ENCODE data around the gene EZR.

Gene EZR

DNA sequence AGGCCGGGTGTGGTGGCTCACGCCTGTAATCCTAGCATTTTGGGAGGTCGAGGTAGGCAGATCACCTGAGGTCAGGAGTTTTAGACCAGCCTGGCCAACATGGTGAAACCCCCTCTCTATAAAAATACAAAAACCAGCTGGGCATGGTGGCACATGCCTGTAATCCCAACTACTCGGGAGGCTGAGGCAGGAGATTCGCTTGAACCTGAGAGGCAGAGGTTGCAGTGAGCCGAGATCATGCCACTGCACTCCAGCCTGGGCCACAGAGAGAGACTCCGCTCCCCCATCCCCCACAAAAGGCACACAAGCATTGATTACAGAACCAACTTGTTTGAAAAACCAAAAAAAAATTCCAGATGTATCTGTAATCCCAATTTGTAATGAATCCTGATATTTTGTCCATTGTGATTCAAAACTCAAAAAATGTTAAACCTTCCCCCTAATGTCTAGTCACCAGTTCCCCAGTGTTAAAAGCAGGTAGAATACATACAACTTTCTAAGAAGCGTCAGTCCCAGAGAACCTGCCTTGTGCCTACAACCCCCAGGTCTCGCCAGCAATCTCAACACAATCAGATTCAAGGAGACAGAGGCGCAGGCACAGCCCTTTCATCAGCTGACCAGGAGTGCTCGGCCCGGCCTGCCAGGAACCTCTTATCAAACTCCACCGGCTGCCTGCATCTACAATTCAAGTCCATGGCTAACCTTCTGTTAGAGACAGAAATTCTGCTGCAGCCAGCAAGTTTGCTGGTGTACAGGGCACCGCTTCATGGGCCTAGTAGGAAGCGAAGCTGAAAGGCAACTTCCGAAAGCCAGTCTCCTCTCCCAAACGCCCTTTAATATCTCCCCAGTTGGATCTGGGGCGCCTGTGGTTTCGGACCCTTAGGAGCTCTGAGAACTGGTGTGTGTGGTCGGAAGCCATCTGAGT lies 2.1 kb downstream of the EZR start:
- peak; percentile 93 for DNase-seq

DNA sequence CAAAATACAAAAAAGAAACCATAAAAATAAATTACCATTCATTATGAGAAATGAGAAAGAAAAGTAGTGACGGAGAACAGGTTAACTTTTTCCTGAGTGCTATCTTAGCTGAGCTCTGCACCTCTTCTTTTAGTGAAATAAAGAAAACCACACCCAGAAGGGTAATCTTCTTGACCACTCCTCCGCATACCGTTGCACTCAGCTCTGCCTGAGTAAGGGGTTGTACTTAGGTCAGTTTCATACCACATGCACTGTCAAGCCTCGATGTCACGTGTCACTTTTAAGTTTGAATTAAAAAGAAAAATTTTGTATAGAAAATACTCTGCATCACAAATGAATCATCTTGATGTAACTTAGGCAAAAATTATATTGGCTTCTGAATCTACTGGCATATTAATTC lies 2.8 kb downstream of the EZR start:
- DNase-seq = no peak

DNA sequence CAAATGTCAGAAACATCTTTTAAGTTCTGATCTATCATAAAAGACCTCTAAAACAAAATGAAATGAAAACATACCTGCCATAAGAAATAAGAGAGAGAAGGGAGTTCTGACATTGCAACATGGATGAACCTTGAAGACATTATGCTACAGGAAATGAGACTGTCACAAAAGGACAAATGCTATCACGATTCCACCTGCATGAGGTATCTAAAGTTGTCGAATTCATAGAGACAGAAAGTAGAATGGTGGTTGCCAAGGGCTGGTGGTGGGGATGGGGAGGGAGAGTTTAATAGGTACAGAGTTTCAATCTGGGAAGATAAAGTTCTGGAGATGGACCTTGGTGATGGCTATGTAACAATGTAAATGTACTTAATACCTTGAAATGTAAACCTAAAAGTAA lies 3.3 kb downstream of the EZR start:
- no peak for DNase-seq

DNA sequence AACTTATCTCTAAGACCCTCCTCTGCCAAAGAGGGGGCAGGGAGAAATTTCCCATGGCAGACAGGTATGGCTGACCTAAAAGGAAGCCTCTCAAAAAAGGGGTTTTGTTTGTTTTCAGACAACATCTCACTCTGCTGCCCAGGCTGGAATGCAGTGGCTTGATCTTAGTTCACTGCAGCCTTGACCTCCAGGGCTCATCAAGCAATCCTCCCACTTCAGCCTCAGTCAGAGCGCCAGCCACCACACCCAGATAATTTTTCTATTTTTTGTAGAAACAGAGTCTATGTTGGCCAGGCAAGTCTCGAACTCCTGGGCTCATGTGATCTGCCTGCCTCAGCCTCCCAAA lies 3.8 kb downstream of the EZR start:
- DNase-seq = no peak

DNA sequence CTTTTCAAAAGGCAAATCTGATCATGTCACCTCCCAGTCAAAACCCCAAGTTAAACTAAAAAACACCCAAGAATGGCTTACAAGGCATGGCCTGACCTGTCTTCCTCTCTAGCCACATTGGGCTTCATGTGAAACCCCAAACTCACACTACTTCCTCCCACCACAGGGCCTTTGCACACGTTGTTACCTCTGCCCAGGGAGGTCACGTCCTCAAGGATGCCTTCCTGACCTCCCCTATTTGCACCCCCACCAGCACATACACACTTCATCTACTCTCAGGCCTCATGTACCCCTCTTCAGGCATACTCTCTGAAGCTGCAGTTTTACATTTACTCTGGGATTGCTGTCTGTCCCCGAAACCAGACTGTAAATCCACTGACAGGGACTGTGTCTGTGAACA lies 6.1 kb downstream of the EZR start:
- no peak for DNase-seq

DNA sequence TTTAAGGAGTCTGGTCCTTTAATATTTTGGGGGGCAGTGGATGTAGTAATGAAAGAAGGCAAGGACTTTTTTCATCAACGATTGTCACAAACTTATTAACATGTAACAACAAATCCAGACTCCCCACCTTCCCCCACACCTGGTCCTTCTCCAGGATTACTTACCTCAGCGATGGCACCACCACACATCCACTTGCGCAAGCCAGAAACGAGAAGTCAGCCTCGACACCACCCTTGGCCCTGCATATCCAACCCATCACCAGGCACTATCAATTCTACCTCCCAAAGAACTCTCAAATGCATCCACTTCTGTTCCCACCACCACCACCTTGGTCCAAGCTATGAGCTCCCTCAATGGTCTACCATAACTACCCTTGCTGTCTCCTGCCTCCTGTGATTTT lies 6.6 kb downstream of the EZR start:
- no peak for DNase-seq

DNA sequence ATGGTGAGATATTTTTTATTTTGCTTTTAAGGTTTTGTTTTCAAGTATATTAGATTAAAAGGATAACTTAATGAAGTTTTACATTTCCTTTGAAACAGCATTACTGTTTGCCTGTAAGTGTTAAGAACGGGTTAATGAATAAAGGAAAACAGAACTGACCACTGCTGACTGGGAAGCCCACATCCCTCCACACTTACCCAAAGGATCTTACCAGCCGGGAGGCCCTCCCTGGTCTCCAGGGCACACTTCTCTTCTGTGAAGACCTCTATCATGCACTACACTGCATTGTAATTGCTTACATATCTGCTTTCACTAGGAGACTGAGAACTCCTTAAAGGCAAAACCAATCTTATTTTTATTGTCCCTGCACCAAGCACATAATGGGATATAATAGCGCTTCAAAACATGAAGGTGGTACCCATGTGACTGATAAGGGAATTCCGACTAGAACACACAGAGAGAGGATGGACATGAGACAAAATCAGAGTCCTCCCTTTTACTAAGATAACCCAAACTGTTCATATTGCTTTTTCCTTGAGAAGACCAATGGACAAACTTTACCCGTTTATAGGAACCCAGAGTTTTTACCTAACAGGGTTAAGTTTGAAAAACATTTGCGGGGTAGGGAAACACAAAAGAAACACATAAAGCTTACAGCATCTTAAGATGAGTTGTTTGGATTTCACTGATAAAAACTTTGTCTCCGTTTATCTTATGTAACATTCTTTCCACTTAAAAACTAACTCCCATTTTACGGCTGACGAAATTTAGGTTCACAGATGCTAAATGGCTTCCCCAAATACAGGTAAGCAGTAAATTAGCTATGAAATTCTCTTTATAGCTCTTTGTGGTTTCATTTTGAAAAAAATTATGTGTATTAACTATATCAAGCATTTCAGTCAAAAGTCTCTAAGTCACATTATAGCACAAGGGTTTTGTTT lies 8.7 kb downstream of the EZR start:
- DNase-seq = no peak

DNA sequence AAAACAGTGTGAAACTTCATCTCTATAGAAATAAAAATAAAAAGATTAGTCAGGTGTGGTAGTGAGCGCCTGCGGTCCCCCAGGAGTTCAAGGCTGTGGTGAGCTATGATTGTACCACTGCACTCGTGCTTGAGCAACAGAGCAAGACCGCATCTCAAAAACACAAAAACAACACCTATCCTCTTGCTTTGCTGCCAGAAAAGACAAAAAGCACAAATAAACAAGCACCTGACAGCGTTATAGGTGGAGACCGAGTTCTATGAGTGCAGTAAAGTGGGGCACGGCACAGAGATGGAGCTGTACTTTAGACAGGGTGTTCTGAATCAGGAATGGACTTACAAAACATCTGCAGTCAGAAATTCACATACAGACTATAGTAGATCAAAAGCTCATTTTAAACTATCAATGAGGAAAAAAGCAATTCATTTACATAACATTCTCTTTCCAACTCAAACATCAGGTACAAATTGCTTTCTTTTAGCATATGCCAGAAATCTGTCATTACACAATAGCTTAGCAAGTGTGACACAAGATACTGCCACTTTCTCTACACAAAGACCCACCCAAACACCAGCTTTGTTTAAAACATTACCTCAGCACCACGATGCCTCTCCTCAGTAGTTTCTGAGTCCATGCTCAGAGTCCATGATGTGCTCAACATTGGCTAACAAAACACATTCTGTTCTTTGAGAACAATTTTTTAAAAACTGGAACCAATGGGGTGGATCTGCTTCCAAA lies 10.1 kb downstream of the EZR start:
- no peak for DNase-seq

DNA sequence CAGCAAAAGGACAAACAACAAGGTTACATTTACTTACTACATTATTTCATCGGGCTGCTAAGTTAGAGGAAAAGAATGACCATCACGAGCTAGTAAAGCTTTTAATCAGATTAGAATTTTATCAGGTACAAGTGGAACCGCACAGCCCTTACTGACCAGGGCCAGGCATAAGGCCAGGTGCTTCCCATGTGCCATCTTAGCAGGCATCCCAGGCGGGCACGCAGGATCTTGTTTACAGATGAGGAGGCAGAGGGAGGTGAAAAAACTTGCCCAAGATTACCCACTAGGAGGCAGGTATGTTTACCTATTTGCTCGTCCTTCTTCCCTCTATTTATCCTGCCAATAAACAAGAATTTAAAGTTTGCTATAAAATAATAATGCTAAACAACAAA lies 10.7 kb downstream of the EZR start:
- no peak for DNase-seq

DNA sequence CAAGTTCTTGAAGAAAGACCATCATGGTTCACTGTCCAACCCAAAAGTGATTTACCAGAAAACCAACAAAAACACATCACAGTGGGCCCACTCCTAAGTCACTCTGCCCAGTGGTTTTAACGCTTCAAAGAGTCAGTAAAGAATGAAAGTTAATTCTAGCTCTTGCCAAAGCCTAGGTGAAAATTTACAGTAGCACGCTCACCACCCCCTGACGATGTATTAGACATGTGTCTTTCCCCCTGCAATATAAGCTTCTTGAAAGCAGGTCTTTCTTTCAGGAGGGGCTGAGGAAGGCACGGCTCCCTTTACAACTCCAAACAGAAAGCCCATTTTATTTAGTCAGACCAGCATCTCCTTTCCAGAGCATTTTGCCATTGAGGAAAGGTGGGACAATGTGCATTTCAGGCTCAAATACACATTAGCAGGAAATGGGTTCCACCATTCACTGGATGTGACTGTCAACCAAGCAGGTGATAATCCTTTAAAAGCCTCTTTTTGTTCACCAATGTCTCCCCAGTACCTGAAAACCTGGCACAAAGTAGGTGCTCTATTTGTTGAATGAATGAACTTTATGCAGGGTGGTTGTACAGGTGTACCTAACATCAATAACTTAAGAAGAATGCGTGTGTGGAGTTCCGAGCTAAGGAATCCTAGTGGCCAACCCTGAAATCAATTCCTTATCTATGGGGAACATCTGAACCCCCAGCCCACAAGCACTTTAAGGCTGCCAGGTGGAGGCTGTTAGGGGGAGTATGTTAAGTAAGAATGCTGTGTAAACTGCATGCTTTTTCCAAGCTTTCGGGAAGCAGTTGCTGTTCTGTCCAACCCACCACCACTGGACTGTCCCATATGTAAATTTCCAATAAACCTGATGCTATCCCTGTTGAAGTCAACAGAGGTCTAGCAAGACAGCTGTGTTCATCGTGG lies 11.4 kb downstream of the EZR start:
- no peak for DNase-seq

DNA sequence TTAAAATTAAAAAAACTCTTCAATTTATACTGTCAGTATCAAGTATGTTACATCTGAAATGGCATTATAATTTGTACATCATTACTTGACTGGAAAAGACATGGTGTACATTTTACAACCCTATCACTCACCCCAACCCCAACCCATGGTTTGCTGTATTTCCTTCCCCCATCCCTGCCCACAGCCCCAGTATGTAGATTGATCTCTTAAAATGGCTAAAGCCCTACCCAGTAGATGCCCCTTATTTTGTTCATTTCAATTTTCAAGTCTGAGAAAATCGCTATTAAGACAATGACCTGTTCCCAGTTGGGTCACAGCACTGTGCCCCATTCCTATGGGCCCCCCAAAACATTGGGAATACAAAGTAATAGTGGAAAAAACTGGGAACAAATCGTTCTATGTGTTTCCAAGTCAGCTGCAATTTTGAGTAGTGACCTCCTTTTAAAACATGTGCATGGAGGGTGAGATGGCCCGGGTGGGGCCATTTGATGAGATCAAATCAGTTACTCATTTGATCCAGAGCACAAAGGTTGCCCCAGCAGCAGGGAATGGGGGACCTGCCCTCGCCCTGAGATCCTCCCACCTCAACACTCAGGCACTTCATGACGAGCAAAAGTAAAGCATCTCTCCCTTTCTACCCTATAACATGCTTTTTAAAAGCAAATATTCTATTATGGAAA lies 13.3 kb downstream of the EZR start:
- peak; percentile 40 for DNase-seq

DNA sequence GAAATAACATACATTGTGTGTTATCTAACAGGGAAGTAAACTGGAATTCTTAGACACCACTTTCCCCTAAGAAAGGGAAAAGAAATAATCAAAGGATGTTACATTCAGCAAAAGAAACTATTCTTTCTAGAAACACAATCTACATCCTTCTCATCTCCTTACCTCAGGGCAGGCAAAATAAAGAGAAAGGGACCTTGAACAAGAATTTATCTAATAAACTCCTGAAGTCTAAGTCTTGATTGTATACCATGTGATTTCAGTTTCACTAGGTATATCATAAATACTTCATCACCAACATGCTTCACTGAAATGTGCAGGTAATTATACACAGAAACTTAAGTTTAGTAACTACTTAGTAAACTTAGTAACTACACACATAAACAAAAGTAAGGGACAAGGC lies 15.0 kb downstream of the EZR start:
- no peak for DNase-seq

DNA sequence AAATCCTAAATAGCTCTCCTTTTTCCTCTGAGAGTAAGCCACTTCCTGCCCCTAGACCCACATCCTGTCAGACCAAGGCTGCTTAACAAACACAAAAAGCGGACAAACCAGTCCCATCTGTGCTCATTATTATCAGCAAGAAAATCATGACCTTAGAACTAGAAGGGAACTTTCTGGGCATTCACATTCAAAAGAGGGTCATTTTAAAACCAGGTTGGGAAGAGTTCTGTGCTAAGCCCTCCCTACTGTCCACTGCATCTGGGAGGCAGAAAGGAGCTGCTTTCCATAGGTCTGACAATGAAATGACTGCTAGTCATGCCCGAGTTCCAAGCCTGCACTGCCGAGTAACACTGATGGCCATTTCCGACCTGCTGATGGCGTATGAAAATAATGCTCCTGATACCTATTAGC lies 15.4 kb downstream of the EZR start:
- DNase-seq = peak; percentile 72

DNA sequence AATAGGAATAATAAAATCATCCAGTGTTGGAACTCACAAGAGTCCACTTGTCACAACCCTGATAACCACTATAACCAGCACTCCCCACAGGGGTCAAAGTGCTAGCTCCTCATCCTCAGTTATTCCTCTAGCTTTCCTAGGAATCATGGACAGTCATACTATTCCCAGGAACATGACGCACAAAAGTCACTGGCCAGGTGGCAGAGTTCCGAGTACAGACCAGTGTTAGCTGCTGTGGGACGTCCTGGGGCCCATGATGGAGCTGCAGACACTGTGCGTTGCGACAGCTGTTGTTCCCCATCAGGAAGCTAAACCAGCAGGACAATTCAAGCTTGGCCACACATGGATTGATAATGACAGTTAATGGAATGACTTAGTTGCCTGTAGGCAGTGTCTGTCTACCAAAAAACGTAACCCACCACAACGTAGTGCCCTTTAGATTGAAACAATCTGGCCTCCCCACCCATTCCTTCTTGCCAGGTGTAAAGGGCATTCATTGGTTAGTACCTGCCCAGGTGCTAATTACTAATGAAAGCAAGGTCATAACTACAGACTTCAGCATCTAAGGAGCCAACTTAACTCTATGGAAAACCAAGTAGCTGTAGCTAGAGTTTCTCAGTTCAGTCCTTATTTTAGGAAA lies 17.4 kb downstream of the EZR start:
- DNase-seq = no peak

DNA sequence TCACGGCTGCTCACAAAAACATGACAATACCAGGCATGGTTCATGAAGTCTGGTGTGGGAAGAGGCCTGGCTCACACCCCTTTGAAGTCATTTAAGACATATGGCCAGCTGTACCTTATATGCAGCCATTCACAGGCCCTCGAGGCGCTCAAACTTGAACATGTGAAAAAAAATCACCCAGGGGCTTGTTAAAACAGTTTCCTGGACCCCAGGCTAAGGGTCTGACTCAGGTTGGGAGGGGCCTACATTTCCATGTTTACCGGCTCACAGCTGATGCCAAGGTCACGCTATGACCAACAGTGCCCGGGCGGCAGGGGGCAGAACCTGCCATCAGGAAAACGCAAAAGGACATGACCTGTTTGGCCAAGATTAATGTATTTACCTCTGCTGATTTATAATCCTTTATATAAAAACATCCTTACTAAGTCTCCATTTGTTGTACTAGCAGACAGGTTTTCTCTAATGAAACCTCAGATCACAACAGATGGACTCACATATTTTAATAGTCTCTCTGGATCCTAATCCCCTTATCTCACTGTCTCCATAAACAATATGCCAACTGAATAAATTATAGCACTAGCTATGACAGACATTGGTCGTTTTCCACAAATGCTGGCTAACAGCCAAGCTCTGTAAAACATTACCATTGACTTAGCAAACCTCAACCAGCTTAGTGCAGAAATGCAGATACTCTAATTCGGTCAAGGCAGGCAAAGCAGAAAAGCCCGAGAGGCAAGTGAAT lies 19.9 kb downstream of the EZR start:
- DNase-seq = peak; percentile 91

DNA sequence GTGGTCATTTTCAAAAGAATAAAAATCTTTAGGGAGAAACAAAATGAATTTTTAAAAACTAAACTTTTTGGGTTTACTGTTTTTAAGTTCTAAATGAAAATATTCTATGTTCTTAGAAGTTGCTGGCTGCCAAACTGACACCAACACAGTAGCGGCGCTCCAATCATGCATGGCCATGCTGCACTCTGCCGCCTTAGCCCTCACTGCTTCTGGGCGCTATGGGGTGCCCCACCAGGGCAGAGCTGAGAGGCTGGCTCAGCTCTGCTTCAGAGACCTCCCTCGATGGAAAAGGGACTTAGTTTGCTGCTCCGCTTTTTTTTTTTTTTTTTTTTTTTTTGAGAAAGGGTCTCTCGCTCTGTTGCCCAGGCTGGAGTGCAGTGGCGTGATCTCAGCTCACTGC lies 20.9 kb downstream of the EZR start:
- DNase-seq = no peak

DNA sequence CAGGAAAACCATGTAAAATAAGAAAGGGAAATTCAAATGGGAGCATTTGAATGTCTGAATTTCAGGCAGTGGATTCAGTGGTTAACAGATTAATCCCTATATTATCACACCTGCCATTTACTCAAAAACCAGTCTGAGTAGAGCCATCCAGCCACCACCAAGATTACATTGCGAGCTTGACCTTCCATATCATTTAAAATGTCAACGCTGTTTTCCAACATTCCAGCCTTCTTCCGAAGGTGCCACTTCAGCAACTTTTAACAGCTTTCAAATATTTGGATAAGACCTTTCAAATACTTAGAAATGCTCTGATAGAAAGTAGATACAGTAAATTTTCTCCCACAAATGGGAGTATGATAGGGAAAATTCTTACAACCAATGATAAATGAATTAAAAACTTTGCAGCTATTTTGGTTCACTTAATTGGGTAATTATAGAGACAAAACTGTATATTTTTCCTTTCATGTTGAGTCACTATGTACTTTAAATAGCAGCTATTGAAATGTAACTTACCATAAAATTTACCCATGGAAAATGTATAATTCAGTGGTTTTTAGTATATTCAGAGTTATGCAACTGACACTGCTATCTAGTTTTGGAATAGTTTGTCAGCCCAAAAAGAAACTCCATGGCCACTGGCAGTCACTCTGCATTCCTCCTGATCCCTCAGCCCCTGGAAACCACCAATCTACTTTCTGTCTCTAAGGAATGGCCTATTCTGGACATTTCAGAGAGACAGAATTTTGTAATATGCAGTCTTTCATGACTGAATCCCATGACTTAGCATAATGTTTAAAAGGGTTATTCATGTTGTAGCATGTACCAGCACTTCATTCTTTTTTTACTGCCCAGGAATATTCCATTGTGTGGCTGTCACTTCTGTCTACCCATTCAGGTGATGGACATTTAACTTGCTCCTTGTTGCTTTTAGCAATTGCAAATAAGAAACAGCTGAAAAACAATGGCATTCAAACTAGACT lies 21.5 kb downstream of the EZR start:
- no peak for DNase-seq

DNA sequence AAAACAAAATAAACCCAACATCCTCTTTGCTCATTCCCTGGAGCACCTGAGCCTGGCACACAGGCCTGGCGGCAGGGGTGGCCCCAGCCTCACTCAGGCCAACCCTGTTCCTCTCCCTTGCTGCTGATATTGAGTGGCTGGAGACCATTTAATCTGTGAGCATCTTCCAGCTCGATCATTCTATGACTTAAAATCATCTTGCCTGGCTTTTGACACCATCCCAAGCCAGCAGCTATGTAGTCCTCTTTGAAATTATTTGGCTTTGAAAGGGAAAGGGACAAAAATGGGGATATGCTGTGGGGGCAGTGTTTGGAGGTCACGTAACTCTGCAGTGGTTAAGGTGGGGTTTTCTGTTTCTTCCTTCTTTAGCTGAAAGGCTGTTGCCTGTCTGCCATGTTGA lies 22.8 kb downstream of the EZR start:
- no peak for DNase-seq

DNA sequence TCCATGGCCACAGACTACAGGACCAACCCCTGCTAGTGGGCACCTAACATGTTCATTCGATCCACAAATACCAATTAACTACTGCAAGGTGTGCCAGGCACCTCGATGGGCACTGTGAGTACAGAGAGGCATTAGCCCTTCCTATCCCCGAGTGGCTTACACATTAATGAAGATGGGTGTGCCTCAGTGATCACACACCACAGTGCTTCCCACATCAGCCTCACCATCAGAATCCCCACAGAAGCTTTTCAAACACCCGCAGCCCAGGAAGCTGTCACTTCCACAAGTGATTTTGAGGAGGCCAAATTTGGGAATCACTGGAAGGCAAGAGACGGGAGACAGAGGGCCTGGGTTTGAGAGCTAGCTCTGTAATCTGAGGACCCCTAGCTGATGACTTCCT lies 23.7 kb downstream of the EZR start:
- DNase-seq = no peak
